Astrocyte (in vitro differentiated cells and primary cell): ENCODE data around the gene FLT3. TPM values are rescaled to one million over a fixed set of nuclear protein-coding genes. Genes with fewer than 3 reads are reported as not detected.

Source experiments
- DNase-seq: peaks from one replicate; pipeline ENCODE4 v3.0.0-alpha.2; 2010; ENCODE audit warnings: low read depth
- FAIRE-seq: peaks from 2 replicates; lab custom pipeline; 2011; peaks lifted over from hg19 to GRCh38; lab: Jason Lieb, UNC
- H2AFZ ChIP-seq: 2 replicates; pipeline ENCODE4 v1.6.0; 2012; ENCODE audit warnings: low read depth, low read length, inconsistent platforms
- H3K27ac ChIP-seq: 2 replicates; pipeline ENCODE4 v1.5.1; 2011; ENCODE audit warnings: low read depth, low read length, inconsistent platforms
- H3K27me3 ChIP-seq: 2 replicates; pipeline ENCODE4 v1.6.0; 2011; ENCODE audit warnings: low read length, inconsistent platforms; ENCODE audit not compliant: insufficient read depth
- H3K36me3 ChIP-seq: 2 replicates; pipeline ENCODE4 v1.5.1; 2011; ENCODE audit warnings: low read length, inconsistent platforms; ENCODE audit not compliant: insufficient read depth
- H3K4me1 ChIP-seq: 2 replicates; pipeline ENCODE4 v1.5.1; 2011; ENCODE audit warnings: low read length, inconsistent platforms; ENCODE audit not compliant: insufficient read depth
- H3K4me2 ChIP-seq: 2 replicates; pipeline ENCODE4 v1.6.0; 2012; ENCODE audit warnings: low read length, inconsistent platforms
- H3K4me3 ChIP-seq: 2 replicates; pipeline ENCODE4 v1.5.1; 2011; ENCODE audit warnings: low read depth, mild to moderate bottlenecking, low read length, inconsistent platforms; ENCODE audit not compliant: insufficient read depth
- H3K79me2 ChIP-seq: 2 replicates; pipeline ENCODE4 v1.6.0; 2012; ENCODE audit warnings: mild to moderate bottlenecking, low read length, inconsistent platforms; ENCODE audit not compliant: insufficient read depth
- H3K9ac ChIP-seq: 2 replicates; pipeline ENCODE4 v1.6.0; 2012; ENCODE audit warnings: mild to moderate bottlenecking, low read length, inconsistent platforms
- H3K9me3 ChIP-seq: 2 replicates; pipeline ENCODE4 v1.5.1; 2012; ENCODE audit warnings: low read depth, mild to moderate bottlenecking, low read length, inconsistent platforms; ENCODE audit not compliant: insufficient read depth
- H4K20me1 ChIP-seq: 2 replicates; pipeline ENCODE4 v1.6.0; 2012; ENCODE audit warnings: low read length, inconsistent platforms; ENCODE audit not compliant: insufficient read depth
- H3K27ac Mint-ChIP-seq: one replicate; pipeline ENCODE4 v1.8.0; 2021; ENCODE audit warnings: mild to moderate bottlenecking, mixed read lengths; ENCODE audit not compliant: unreplicated experiment
- H3K27me3 Mint-ChIP-seq: one replicate; pipeline ENCODE4 v1.8.0; 2021; ENCODE audit warnings: low read depth, mixed read lengths; ENCODE audit not compliant: unreplicated experiment
- H3K36me3 Mint-ChIP-seq: one replicate; pipeline ENCODE4 v1.8.0; 2021; ENCODE audit warnings: low read depth, mixed read lengths; ENCODE audit not compliant: unreplicated experiment
- H3K4me1 Mint-ChIP-seq: one replicate; pipeline ENCODE4 v1.8.0; 2021; ENCODE audit warnings: low read depth, mixed read lengths; ENCODE audit not compliant: unreplicated experiment
- H3K4me3 Mint-ChIP-seq: one replicate; pipeline ENCODE4 v1.8.0; 2021; ENCODE audit warnings: mild to moderate bottlenecking, moderate library complexity, mixed read lengths; ENCODE audit not compliant: unreplicated experiment
- H3K9me3 Mint-ChIP-seq: one replicate; pipeline ENCODE4 v1.8.0; 2021; ENCODE audit warnings: mild to moderate bottlenecking, mixed read lengths; ENCODE audit not compliant: unreplicated experiment
- CTCF ChIP-seq: IDR thresholded peaks from 2 replicates; pipeline ENCODE4 v1.5.1; 2011; ENCODE audit warnings: low read depth, mild to moderate bottlenecking, inconsistent platforms, low read length, moderate library complexity; ENCODE audit not compliant: insufficient read depth
- EZH2 ChIP-seq: IDR thresholded peaks from 2 replicates; pipeline ENCODE4 v1.6.1; 2012; ENCODE audit warnings: mild to moderate bottlenecking, low read length, inconsistent platforms; ENCODE audit not compliant: insufficient read depth
- total RNA-seq: library from RNA; stranded (reverse); gene quantifications from 2 replicates; pipeline ENCODE4 v1.2.1, GENCODE V29; 2021

Gene FLT3
- total RNA-seq, 1 donor from 2014 or later = not detected

GRCh38 chr13:27978301-27978968 lies 121.9 kb downstream of the FLT3 start:
- peaks cover 90% of the 10 kb centered on the region for H3K27me3 ChIP-seq
- H3K36me3 ChIP-seq = no peaks in the 10 kb centered on the region
- H3K27ac ChIP-seq = no peak overlapping the region
- Mint-ChIP-seq H3K27ac (no peak overlapping the region), H3K4me1 (peaks cover 2% of the 10 kb centered on the region), H3K36me3 (no peaks in the 10 kb centered on the region), H3K9me3 (peaks cover 23% of the 10 kb centered on the region), H3K27me3 (peaks cover 89% of the 10 kb centered on the region), H3K4me3 (peak overlapping the region; percentile 14)
- H3K4me2 ChIP-seq = no peak overlapping the region
- H3K9me3 ChIP-seq = no peaks in the 10 kb centered on the region
- H3K9ac ChIP-seq = no peak overlapping the region
- H3K4me3 ChIP-seq = no peak overlapping the region
- FAIRE-seq (no peak), DNase-seq (no peak)
- TF ChIP-seq CTCF = no peak
- TF ChIP-seq EZH2 = peak; percentile 12
- no peaks in the 10 kb centered on the region for H3K4me1 ChIP-seq
- no peaks in the 10 kb centered on the region for H4K20me1 ChIP-seq
- H2AFZ ChIP-seq = no peak overlapping the region
- H3K79me2 ChIP-seq = no peaks in the 10 kb centered on the region

- Histone ChIP-seq H3K4me1 (no peaks in the 10 kb centered on the region), H3K9me3 (no peaks in the 10 kb centered on the region), H3K9ac (no peak overlapping the region), H3K36me3 (no peaks in the 10 kb centered on the region), H4K20me1 (no peaks in the 10 kb centered on the region), H2AFZ (no peak overlapping the region), H3K27me3 (peaks cover 92% of the 10 kb centered on the region), H3K4me2 (no peak overlapping the region), H3K4me3 (no peak overlapping the region), H3K27ac (no peak overlapping the region), H3K79me2 (no peaks in the 10 kb centered on the region)
- Mint-ChIP-seq H3K27ac (no peak overlapping the region), H3K9me3 (peaks cover 26% of the 10 kb centered on the region), H3K4me1 (peaks cover 2% of the 10 kb centered on the region), H3K4me3 (no peak overlapping the region), H3K36me3 (no peaks in the 10 kb centered on the region), H3K27me3 (peaks cover 88% of the 10 kb centered on the region)
- no peak for TF ChIP-seq CTCF
- peak; percentile 53 for TF ChIP-seq EZH2
- DNase-seq (peak; percentile 1), FAIRE-seq (no peak)
Measured at GRCh38 chr13:27977476-27978300, 122.7 kb downstream of the FLT3 start.
